ENCODE data around the gene SMYD3. TPM values are rescaled to one million over a fixed set of nuclear protein-coding genes. Genes with fewer than 3 reads are reported as not detected.

Gene SMYD3
- total and polyA plus RNA-seq, 2 donors (not counting 3 experiments of a cell fraction or from before 2014, with no cell fraction given), result 16.0 to 32.1 TPM

DNA sequence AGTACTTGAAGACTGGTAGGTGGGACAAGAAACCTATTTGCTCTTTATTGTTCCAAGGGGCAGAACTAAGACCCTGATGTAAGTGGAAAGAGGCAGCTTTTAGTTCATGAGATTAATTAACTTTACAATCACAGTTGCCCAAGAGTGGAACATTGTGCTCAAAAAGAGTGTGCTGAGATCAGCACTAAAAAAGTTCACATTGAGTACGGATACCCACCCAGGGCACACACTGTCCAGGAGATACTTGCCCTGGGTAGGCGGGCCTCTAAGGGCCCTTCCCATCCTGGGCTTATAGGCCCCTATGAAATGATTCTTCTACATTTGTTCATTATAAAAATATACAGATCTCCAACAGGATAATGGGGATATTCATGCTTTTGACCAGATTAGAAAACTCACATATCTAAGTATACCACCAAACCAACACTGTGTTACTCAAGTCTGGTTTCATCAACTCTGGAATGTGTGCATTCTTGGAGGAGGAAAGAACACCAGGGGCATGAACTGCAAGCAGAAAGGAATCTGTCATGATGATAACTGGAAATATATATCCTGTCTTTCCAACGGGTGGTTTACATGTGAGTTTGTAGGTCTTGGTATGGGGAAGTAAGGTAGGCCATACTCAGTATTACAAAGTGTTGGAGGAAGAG is 626.2 kb downstream of the SMYD3 start:
- Histone ChIP-seq H3K9me3 (replicated peaks; ENCODE audit: control insufficient read depth, insufficient read depth, low read length) (no peaks in the 10 kb centered on the region), H3K4me2 (ENCODE audit: insufficient read depth, low read length) (no peak overlapping the region), H3K9me1 (replicated peaks; ENCODE audit: control insufficient read depth, extremely low read depth, insufficient read depth, low read length) (no peaks in the 10 kb centered on the region), H3K4me3 (replicated peaks in 1 of 3; ENCODE audit: insufficient read depth in 1 of 3, low read depth in 1 of 3, low read length in 3 of 3) (no peak overlapping the region), H3K27ac (ENCODE audit: insufficient read depth, low read depth, low read length) (no peak overlapping the region), H2AFZ (ENCODE audit: low read depth, low read length) (no peak overlapping the region), H3K36me3 (ENCODE audit: control insufficient read depth in 2 of 2, extremely low read depth in 1 of 2, insufficient read depth in 2 of 2, low read length in 2 of 2) (no peaks in the 10 kb centered on the region), H3K9ac (replicated peaks; ENCODE audit: extremely low read depth, insufficient read depth, low read length) (no peak overlapping the region), H4K20me1 (replicated peaks; ENCODE audit: control insufficient read depth, extremely low read depth, insufficient read depth, low read length) (no peaks in the 10 kb centered on the region), H3K27me3 (ENCODE audit: control insufficient read depth in 2 of 2, insufficient read depth in 2 of 2, low read length in 2 of 2) (no peaks in the 10 kb centered on the region), H3K4me1 (ENCODE audit: control insufficient read depth, extremely low read depth, insufficient read depth, low read length) (peaks cover 7% of the 10 kb centered on the region), H3K79me2 (ENCODE audit: control insufficient read depth, insufficient read depth, low read length) (no peaks in the 10 kb centered on the region)
- POLR2A ChIA-PET, result no interaction called here
- intact Hi-C loops (cut with micrococcal nuclease) (no loop called here), dilution Hi-C loops (cut with MboI; ENCODE audit: extremely low pct_ligation_motif_present, low sequenced_read_pairs) (no loop called here)
- DNase-seq (ENCODE audit: low read depth, low spot score), result no peak
- CTCF ChIA-PET, result interaction anchor here (1.1 kb wide), 1 partner anchor 72 kb away, joined by 3 read pairs; no protein-coding TSS in a partner anchor
- BruUV-seq (replicated peaks), result no TSS peak
- FAIRE-seq, result no peak
- TF ChIP-seq POLR2A (IDR thresholded peaks at IDR 0.05; ENCODE audit: low read depth, low read length) (no peak), MYC (IDR thresholded peaks at IDR 0.05; ENCODE audit: low read depth, low read length) (no peak), POLR2AphosphoS5 (IDR thresholded peaks at IDR 0.05; ENCODE audit: insufficient read depth, low read depth, low read length) (no peak), EZH2 (IDR thresholded peaks at IDR 0.05; ENCODE audit: borderline replicate concordance, low read depth, low read length, severe bottlenecking) (no peak), JUN (IDR thresholded peaks at IDR 0.05; ENCODE audit: borderline replicate concordance, insufficient read depth, insufficient read length, low read depth) (no peak), GATA2 (IDR thresholded peaks at IDR 0.05; ENCODE audit: insufficient read depth, insufficient read length, low read depth, low read length) (no peak), FOS (IDR thresholded peaks at IDR 0.05; ENCODE audit: borderline replicate concordance, insufficient read depth, low read length) (no peak)
- TF ChIP-seq, protein P1, sequence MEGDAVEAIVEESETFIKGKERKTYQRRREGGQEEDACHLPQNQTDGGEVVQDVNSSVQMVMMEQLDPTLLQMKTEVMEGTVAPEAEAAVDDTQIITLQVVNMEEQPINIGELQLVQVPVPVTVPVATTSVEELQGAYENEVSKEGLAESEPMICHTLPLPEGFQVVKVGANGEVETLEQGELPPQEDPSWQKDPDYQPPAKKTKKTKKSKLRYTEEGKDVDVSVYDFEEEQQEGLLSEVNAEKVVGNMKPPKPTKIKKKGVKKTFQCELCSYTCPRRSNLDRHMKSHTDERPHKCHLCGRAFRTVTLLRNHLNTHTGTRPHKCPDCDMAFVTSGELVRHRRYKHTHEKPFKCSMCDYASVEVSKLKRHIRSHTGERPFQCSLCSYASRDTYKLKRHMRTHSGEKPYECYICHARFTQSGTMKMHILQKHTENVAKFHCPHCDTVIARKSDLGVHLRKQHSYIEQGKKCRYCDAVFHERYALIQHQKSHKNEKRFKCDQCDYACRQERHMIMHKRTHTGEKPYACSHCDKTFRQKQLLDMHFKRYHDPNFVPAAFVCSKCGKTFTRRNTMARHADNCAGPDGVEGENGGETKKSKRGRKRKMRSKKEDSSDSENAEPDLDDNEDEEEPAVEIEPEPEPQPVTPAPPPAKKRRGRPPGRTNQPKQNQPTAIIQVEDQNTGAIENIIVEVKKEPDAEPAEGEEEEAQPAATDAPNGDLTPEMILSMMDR (IDR thresholded peaks at IDR 0.05; ENCODE audit: extremely low read depth in 1 of 2, insufficient read depth in 1 of 2, low read depth in 1 of 2, low read length in 2 of 2), result no peak
- TF ChIP-seq, protein P2, sequence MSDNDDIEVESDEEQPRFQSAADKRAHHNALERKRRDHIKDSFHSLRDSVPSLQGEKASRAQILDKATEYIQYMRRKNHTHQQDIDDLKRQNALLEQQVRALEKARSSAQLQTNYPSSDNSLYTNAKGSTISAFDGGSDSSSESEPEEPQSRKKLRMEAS (IDR thresholded peaks at IDR 0.05; ENCODE audit: insufficient read depth, insufficient read length), result no peak
